ENCODE results near the gene ABCA2.

DNA sequence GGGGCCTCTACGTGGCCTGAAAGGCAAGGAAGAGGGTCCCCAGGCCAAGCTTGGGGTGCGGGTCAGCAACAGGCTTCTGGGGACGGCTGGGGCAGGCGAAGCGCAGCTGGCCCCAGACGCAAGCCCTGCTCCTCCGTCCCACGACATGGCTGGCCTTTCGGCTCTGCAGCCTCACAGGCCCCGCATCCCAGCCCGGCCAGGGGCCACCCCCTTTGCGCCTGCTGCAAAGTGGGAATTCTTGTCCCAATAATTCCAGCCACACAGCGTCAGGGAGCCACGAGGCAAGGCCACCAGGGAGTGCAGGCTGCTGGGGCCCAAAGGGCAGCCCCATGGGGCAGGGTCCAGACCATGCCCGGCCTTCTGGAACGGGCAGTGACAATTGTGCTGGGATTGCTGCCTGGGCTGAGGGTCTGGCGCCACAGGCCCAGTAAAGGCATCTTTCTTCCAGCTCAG is 26.9 kb upstream of the ABCA2 start:
- TF ChIP-seq, protein P1, sequence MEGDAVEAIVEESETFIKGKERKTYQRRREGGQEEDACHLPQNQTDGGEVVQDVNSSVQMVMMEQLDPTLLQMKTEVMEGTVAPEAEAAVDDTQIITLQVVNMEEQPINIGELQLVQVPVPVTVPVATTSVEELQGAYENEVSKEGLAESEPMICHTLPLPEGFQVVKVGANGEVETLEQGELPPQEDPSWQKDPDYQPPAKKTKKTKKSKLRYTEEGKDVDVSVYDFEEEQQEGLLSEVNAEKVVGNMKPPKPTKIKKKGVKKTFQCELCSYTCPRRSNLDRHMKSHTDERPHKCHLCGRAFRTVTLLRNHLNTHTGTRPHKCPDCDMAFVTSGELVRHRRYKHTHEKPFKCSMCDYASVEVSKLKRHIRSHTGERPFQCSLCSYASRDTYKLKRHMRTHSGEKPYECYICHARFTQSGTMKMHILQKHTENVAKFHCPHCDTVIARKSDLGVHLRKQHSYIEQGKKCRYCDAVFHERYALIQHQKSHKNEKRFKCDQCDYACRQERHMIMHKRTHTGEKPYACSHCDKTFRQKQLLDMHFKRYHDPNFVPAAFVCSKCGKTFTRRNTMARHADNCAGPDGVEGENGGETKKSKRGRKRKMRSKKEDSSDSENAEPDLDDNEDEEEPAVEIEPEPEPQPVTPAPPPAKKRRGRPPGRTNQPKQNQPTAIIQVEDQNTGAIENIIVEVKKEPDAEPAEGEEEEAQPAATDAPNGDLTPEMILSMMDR (IDR thresholded peaks at IDR 0.05), result no peak
- no peak for TF ChIP-seq POLR2A (IDR thresholded peaks at IDR 0.05)
